K562 (cell line): ENCODE results near the gene MPIG6B. TPM values are rescaled to one million over a fixed set of nuclear protein-coding genes. Genes with fewer than 3 reads are reported as not detected.

Source experiments
- CC2D1A ChIP-seq: fragments of 450-650 bp; IDR thresholded peaks from 2 replicates; pipeline ENCODE4 v1.6.1; 2017; ENCODE audit warnings: mild to moderate bottlenecking
- EP400 ChIP-seq: fragments of 450-650 bp; IDR thresholded peaks from 2 replicates; pipeline ENCODE4 v1.6.1; 2017; ENCODE audit warnings: antibody characterized with exemption, mild to moderate bottlenecking, moderate library complexity
- HOXB6 ChIP-seq: fragments of 250-450 bp; sonication (Bioruptor Pico); IDR thresholded peaks from 2 replicates; pipeline ENCODE4 v1.5.1; 2022; ENCODE audit warnings: mild to moderate bottlenecking, borderline replicate concordance
- IFI16 ChIP-seq: fragments of 250-450 bp; sonication (Bioruptor Pico); IDR thresholded peaks from 2 replicates; pipeline ENCODE4 v2.1.2; 2022; ENCODE audit warnings: mild to moderate bottlenecking, inconsistent platforms
- NEUROD1 ChIP-seq: fragments of 150-350 bp; IDR thresholded peaks from 2 replicates; pipeline ENCODE4 v1.6.1; 2014; ENCODE audit warnings: borderline replicate concordance, low read length, low read depth; ENCODE audit not compliant: partially characterized antibody
- NR2C1 ChIP-seq, 2 experiments: fragments of 450-650 bp; IDR thresholded peaks; 2 replicates each; pipeline ENCODE4 v1.6.1; 2017; ENCODE audit warnings: mild to moderate bottlenecking in 2 of 2, antibody characterized with exemption in 1 of 2, inconsistent platforms in 1 of 2, missing compliant biosample characterization in 1 of 2, missing genetic modification characterization in 1 of 2
- NRF1 ChIP-seq, 2 experiments: fragments of 450-650 bp; IDR thresholded peaks in 1 of 2; conservative IDR thresholded peaks in 1 of 2; 2 replicates each; pipeline ENCODE4 v1.6.1; 2014; ENCODE audit warnings: mild to moderate bottlenecking in 2 of 2
- SAFB ChIP-seq: fragments of 200-400 bp; formaldehyde crosslinking; IDR thresholded peaks from 2 replicates; pipeline ENCODE4 v1.6.1; 2017; ENCODE audit warnings: low read depth, low read length, borderline replicate concordance
- SIN3A ChIP-seq, 2 experiments: fragments of 150-350 bp in 1 of 2; IDR thresholded peaks; 2 replicates each; pipeline ENCODE4 v1.6.1; 2011 to 2016; ENCODE audit warnings: borderline replicate concordance in 2 of 2, low read depth in 2 of 2, low read length in 2 of 2, mild to moderate bottlenecking in 2 of 2, moderate library complexity in 2 of 2; ENCODE audit not compliant: control insufficient read depth in 1 of 2
- SIN3B ChIP-seq: fragments of 450-650 bp; IDR thresholded peaks from 2 replicates; pipeline ENCODE4 v1.6.1; 2017; ENCODE audit warnings: low read depth, mild to moderate bottlenecking, moderate library complexity
- TCF3 ChIP-seq: sonication (generic); formaldehyde crosslinking; IDR thresholded peaks from 2 replicates; pipeline ENCODE4 v1.4.0; 2020; ENCODE audit warnings: mild to moderate bottlenecking, missing genetic modification reagents
- ZBED1 ChIP-seq: IDR thresholded peaks from 2 replicates; pipeline ENCODE4 v1.6.1; 2014
- ZNF133 ChIP-seq: fragments of 250-450 bp; sonication (Bioruptor Pico); IDR thresholded peaks from 2 replicates; pipeline ENCODE4 v1.4.0; 2020; ENCODE audit warnings: mild to moderate bottlenecking
- ZNF584 ChIP-seq: fragments of 200-800 bp; sonication (Bioruptor generic); IDR thresholded peaks from 2 replicates; pipeline ENCODE4 v1.6.1; 2016; ENCODE audit warnings: low read depth, mild to moderate bottlenecking, missing genetic modification characterization, missing compliant biosample characterization
- polyA plus RNA-seq, 8 experiments: library from polyadenylated mRNA; depleted of rRNA in 4 of 8; stranded (reverse) in 5 of 8; unstranded in 3 of 8; fragments of >200 nt; fragmentation: Nextera tagmentation in 2 of 8; fragmentation: Illumina TruSeq in 1 of 8; extraction: Ambion mirVana in 2 of 8; extraction: Trizol in 1 of 8; gene quantifications; 2 replicates each; pipeline versions ENCODE4 v1.2.1 to v1.2.3, GENCODE V29; 2011 to 2014; ENCODE audit warnings: inconsistent platforms in 1 of 8, missing spikeins in 1 of 8
- total RNA-seq, 7 experiments: library from RNA; depleted of rRNA in 6 of 7; stranded (reverse); fragments of >200 nt in 6 of 7; fragmentation: Illumina TruSeq in 2 of 7; extraction: Trizol in 2 of 7; gene quantifications; 2 replicates each; pipeline versions ENCODE4 v1.2.1 to v1.2.3, GENCODE V29; 2011 to 2021; ENCODE audit warnings: low replicate concordance in 1 of 7
- TF ChIP-seq, protein P1 (sequence below), 2 experiments: fragments of 450-650 bp in 1 of 2; IDR thresholded peaks; 2 replicates each; pipeline ENCODE4 v1.6.1; 2011 to 2017; ENCODE audit warnings: low read depth in 2 of 2, antibody characterized with exemption in 1 of 2, borderline replicate concordance in 1 of 2, low read length in 1 of 2, mild to moderate bottlenecking in 1 of 2, mixed read lengths in 1 of 2; ENCODE audit not compliant: control insufficient read depth in 1 of 2
- TF ChIP-seq, protein P2 (sequence below), 2 experiments: IDR thresholded peaks; 2 replicates each; pipeline ENCODE4 v1.6.1; 2011; ENCODE audit warnings: borderline replicate concordance in 1 of 2, control low read depth in 1 of 2, low read depth in 1 of 2, low read length in 1 of 2, mild to moderate bottlenecking in 1 of 2, mixed read lengths in 1 of 2, moderate library complexity in 1 of 2; ENCODE audit not compliant: insufficient read depth in 1 of 2, insufficient read length in 1 of 2, poor library complexity in 1 of 2, severe bottlenecking in 1 of 2; ENCODE audit errors: extremely low read depth in 1 of 2
- TF ChIP-seq, protein P3 (sequence below): fragments of 450-650 bp; IDR thresholded peaks from 2 replicates; pipeline ENCODE4 v1.6.1; 2016
- TF ChIP-seq, protein P4 (sequence below): fragments of 450-650 bp; formaldehyde crosslinking; IDR thresholded peaks from 2 replicates; pipeline ENCODE4 v1.4.0; 2022; ENCODE audit warnings: mild to moderate bottlenecking, moderate library complexity

Gene MPIG6B
- total and polyA plus RNA-seq, 9 of the 15 experiments (the other 6 are each of a cell fraction or from before 2014, with no cell fraction given): 0.11 to 1.2 (median 0.28) TPM; not detected in 1

DNA sequence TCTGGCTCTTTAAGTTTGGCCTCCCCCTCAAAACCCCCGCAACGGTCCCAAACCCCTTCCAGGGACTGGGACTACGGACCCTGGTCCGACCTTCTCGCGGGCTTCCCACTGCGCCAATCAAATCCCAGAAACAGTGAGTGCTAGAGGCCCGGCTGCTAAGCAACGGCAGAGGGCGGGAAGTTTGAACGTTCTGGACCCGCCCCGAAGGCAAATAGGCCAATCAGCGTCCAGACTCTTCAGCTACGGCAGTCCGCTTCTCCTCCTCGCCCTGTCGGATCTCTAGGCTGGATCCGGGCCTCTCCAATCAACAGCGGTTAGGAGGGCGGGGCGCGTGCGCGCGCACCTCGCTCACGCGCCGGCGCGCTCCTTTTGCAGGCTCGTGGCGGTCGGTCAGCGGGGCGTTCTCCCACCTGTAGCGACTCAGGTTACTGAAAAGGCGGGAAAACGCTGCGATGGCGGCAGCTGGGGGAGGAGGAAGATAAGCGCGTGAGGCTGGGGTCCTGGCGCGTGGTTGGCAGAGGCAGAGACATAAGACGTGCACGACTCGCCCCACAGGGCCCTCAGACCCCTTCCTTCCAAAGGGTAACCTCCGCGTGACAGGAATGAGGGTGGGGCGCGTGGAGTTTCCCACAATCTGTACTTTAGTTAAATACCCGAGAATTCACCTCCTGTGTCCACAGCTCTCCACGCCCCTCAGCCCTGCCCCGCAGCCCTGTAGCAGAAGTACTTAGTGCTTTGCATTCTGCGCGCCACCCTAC lies 16.6 kb downstream of the MPIG6B start, which contains the start of gene MSH5 (continued):
- TF ChIP-seq SAFB (peak; percentile 39; the same call in 1 of the 2 replicates), SIN3B (no peak), ZNF133 (CRISPR knock-in tag) (no peak), TCF3 (CRISPR knock-in tag) (peak; percentile 54), SIN3A (IDR thresholded peaks at IDR 0.05; ENCODE audit: borderline replicate concordance in 2 of 2, control insufficient read depth in 1 of 2, low read depth in 2 of 2, low read length in 2 of 2) (peak in 1 of 2 experiments; percentile 89; a peak in 1 of 4 replicates), ZBED1 (no peak), HOXB6 (CRISPR knock-in tag) (peak; percentile 69; the same call in 1 of the 2 replicates), CC2D1A (peak; percentile 61), NR2C1 (IDR thresholded peaks at IDR 0.05) (no peak), NR2C1 (tag; IDR thresholded peaks at IDR 0.05) (no peak), IFI16 (no peak), NEUROD1 (peak; percentile 98), ZNF584 (CRISPR knock-in tag) (no peak), NRF1 (conservative IDR thresholded peaks at IDR 0.05 in 1 of 2, IDR thresholded peaks at IDR 0.05 in 1 of 2) (peak; percentile 99), EP400 (no peak)
- TF ChIP-seq, protein P1, sequence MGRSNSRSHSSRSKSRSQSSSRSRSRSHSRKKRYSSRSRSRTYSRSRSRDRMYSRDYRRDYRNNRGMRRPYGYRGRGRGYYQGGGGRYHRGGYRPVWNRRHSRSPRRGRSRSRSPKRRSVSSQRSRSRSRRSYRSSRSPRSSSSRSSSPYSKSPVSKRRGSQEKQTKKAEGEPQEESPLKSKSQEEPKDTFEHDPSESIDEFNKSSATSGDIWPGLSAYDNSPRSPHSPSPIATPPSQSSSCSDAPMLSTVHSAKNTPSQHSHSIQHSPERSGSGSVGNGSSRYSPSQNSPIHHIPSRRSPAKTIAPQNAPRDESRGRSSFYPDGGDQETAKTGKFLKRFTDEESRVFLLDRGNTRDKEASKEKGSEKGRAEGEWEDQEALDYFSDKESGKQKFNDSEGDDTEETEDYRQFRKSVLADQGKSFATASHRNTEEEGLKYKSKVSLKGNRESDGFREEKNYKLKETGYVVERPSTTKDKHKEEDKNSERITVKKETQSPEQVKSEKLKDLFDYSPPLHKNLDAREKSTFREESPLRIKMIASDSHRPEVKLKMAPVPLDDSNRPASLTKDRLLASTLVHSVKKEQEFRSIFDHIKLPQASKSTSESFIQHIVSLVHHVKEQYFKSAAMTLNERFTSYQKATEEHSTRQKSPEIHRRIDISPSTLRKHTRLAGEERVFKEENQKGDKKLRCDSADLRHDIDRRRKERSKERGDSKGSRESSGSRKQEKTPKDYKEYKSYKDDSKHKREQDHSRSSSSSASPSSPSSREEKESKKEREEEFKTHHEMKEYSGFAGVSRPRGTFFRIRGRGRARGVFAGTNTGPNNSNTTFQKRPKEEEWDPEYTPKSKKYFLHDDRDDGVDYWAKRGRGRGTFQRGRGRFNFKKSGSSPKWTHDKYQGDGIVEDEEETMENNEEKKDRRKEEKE (IDR thresholded peaks at IDR 0.05; ENCODE audit: borderline replicate concordance in 1 of 2, control insufficient read depth in 1 of 2, low read depth in 2 of 2, low read length in 1 of 2): no peak
- TF ChIP-seq, protein P2, sequence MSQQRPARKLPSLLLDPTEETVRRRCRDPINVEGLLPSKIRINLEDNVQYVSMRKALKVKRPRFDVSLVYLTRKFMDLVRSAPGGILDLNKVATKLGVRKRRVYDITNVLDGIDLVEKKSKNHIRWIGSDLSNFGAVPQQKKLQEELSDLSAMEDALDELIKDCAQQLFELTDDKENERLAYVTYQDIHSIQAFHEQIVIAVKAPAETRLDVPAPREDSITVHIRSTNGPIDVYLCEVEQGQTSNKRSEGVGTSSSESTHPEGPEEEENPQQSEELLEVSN (IDR thresholded peaks at IDR 0.05; ENCODE audit: borderline replicate concordance in 1 of 2, extremely low read depth in 1 of 2, insufficient read depth in 1 of 2, insufficient read length in 1 of 2, low read depth in 1 of 2, low read length in 1 of 2, poor library complexity in 1 of 2, severe bottlenecking in 1 of 2): peak; percentile 98 to 99
- TF ChIP-seq, protein P3, sequence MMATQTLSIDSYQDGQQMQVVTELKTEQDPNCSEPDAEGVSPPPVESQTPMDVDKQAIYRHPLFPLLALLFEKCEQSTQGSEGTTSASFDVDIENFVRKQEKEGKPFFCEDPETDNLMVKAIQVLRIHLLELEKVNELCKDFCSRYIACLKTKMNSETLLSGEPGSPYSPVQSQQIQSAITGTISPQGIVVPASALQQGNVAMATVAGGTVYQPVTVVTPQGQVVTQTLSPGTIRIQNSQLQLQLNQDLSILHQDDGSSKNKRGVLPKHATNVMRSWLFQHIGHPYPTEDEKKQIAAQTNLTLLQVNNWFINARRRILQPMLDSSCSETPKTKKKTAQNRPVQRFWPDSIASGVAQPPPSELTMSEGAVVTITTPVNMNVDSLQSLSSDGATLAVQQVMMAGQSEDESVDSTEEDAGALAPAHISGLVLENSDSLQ: no peak
- TF ChIP-seq, protein P4, sequence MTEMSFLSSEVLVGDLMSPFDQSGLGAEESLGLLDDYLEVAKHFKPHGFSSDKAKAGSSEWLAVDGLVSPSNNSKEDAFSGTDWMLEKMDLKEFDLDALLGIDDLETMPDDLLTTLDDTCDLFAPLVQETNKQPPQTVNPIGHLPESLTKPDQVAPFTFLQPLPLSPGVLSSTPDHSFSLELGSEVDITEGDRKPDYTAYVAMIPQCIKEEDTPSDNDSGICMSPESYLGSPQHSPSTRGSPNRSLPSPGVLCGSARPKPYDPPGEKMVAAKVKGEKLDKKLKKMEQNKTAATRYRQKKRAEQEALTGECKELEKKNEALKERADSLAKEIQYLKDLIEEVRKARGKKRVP: no peak
